Activated naive CD4-positive, alpha-beta T cell treated with anti-CD3 and anti-CD28 coated beads, Interleukin-2, amount 10 ng/mL, durations not matched to agents 7 days and 5 days (primary cell): Measurements from ENCODE around the gene ADIPOQ.
"Not testable (repeated sequence)": the region's sequence is repeated elsewhere in the genome, so short reads cannot be mapped to it uniquely, and the experiment has no call there.

Source experiments
- CTCF ChIA-PET: fragments of 350-600 bp; sonication (Branson Sonifier 250); formaldehyde crosslinking; loops from one replicate; lab custom pipeline; 2021; ENCODE audit warnings: antibody characterized with exemption; lab: Charles Lee
- DNase-seq: peaks from one replicate; pipeline ENCODE4 v3.0.0-alpha.2; 2020
- H3K27ac Mint-ChIP-seq: one replicate; pipeline ENCODE4 v1.8.0; 2021; ENCODE audit warnings: mild to moderate bottlenecking, moderate library complexity, mixed read lengths
- H3K27me3 Mint-ChIP-seq: one replicate; pipeline ENCODE4 v1.8.0; 2021; ENCODE audit warnings: mild to moderate bottlenecking, mixed read lengths
- H3K36me3 Mint-ChIP-seq: one replicate; pipeline ENCODE4 v1.8.0; 2021; ENCODE audit warnings: mixed read lengths
- H3K4me1 Mint-ChIP-seq: one replicate; pipeline ENCODE4 v1.8.0; 2021; ENCODE audit warnings: mixed read lengths
- H3K4me3 Mint-ChIP-seq: one replicate; pipeline ENCODE4 v1.8.0; 2021; ENCODE audit warnings: mild to moderate bottlenecking, moderate library complexity, mixed read lengths
- H3K9me3 Mint-ChIP-seq: one replicate; pipeline ENCODE4 v1.8.0; 2021; ENCODE audit warnings: mixed read lengths

Gene ADIPOQ

GRCh38 chr3:186887507-186887938, 45.0 kb downstream of the ADIPOQ start:
- DNase-seq, H3K36me3 Mint-ChIP-seq, H3K9me3 Mint-ChIP-seq, H3K27ac Mint-ChIP-seq, CTCF ChIA-PET, H3K4me3 Mint-ChIP-seq: not testable (repeated sequence)
- peaks cover 14% of the 10 kb centered on the region for H3K27me3 Mint-ChIP-seq
- H3K4me1 Mint-ChIP-seq = peaks cover 17% of the 10 kb centered on the region

- Mint-ChIP-seq H3K27ac (no peak overlapping the region), H3K4me3 (no peak overlapping the region), H3K27me3 (peaks cover 14% of the 10 kb centered on the region), H3K36me3 (no peaks in the 10 kb centered on the region), H3K4me1 (peaks cover 7% of the 10 kb centered on the region), H3K9me3 (peaks cover 2% of the 10 kb centered on the region)
- CTCF ChIA-PET = no interaction called here
- no peak for DNase-seq
These were observed 46.1 kb downstream of the ADIPOQ start for GRCh38 chr3:186888569-186888968.

GRCh38 chr3:186889698-186890097, 47.2 kb downstream of the ADIPOQ start:
- H3K9me3 Mint-ChIP-seq, DNase-seq, H3K4me3 Mint-ChIP-seq, CTCF ChIA-PET, H3K36me3 Mint-ChIP-seq, H3K27ac Mint-ChIP-seq, H3K4me1 Mint-ChIP-seq: not testable (repeated sequence)
- H3K27me3 Mint-ChIP-seq = peaks cover 14% of the 10 kb centered on the region

GRCh38 chr3:186890911-186891310, 48.4 kb downstream of the ADIPOQ start:
- CTCF ChIA-PET = interaction anchor here (1.1 kb wide), 1 partner anchor 41 kb away, joined by 3 read pairs; no protein-coding TSS in a partner anchor
- peaks cover 14% of the 10 kb centered on the region for H3K27me3 Mint-ChIP-seq

GRCh38 chr3:186893071-186893470, 50.6 kb downstream of the ADIPOQ start:
- H3K4me3 Mint-ChIP-seq, CTCF ChIA-PET, H3K9me3 Mint-ChIP-seq, H3K27ac Mint-ChIP-seq, H3K36me3 Mint-ChIP-seq, DNase-seq, H3K4me1 Mint-ChIP-seq: not testable (repeated sequence)
- H3K27me3 Mint-ChIP-seq = peaks cover 14% of the 10 kb centered on the region

More at GRCh38 chr3:186890911-186891310, 48.4 kb downstream of the ADIPOQ start:
- Mint-ChIP-seq H3K9me3 (no peaks in the 10 kb centered on the region), H3K4me1 (no peaks in the 10 kb centered on the region), H3K27ac (no peak overlapping the region), H3K4me3 (no peak overlapping the region), H3K36me3 (no peaks in the 10 kb centered on the region)
- no peak for DNase-seq

- Mint-ChIP-seq H3K4me1 (peaks cover 8% of the 10 kb centered on the region), H3K9me3 (peaks cover 9% of the 10 kb centered on the region), H3K36me3 (peaks cover 4% of the 10 kb centered on the region), H3K27ac (no peak overlapping the region), H3K4me3 (no peak overlapping the region), H3K27me3 (peaks cover 5% of the 10 kb centered on the region)
- CTCF ChIA-PET = no interaction called here
- DNase-seq = no peak
These were observed 52.9 kb downstream of the ADIPOQ start for GRCh38 chr3:186895406-186895805.

- H3K36me3 Mint-ChIP-seq = peaks cover 4% of the 10 kb centered on the region
- no peak overlapping the region for H3K27ac Mint-ChIP-seq
- H3K4me3 Mint-ChIP-seq = no peak overlapping the region
- CTCF ChIA-PET = no interaction called here
- DNase-seq = no peak
- peaks cover 9% of the 10 kb centered on the region for H3K9me3 Mint-ChIP-seq
- H3K4me1 Mint-ChIP-seq = peaks cover 14% of the 10 kb centered on the region
- H3K27me3 Mint-ChIP-seq = peaks cover 5% of the 10 kb centered on the region
These were observed 53.5 kb downstream of the ADIPOQ start for GRCh38 chr3:186896006-186896405.

GRCh38 chr3:186896875-186897274, 54.4 kb downstream of the ADIPOQ start:
- H3K27ac Mint-ChIP-seq = no peak overlapping the region
- CTCF ChIA-PET = no interaction called here
- peaks cover 19% of the 10 kb centered on the region for H3K4me1 Mint-ChIP-seq
- H3K27me3 Mint-ChIP-seq = peaks cover 3% of the 10 kb centered on the region
- DNase-seq = no peak
- H3K9me3 Mint-ChIP-seq = peaks cover 9% of the 10 kb centered on the region
- peaks cover 4% of the 10 kb centered on the region for H3K36me3 Mint-ChIP-seq
- H3K4me3 Mint-ChIP-seq = no peak overlapping the region

- no peak overlapping the region for H3K4me3 Mint-ChIP-seq
- CTCF ChIA-PET = no interaction called here
- peaks cover 28% of the 10 kb centered on the region for H3K4me1 Mint-ChIP-seq
- H3K36me3 Mint-ChIP-seq = peaks cover 40% of the 10 kb centered on the region
- H3K9me3 Mint-ChIP-seq = peaks cover 46% of the 10 kb centered on the region
- peak overlapping the region; percentile 90 for H3K27ac Mint-ChIP-seq
- H3K27me3 Mint-ChIP-seq = peaks cover 3% of the 10 kb centered on the region
- no peak for DNase-seq
These were observed 58.7 kb downstream of the ADIPOQ start for GRCh38 chr3:186901135-186901734.

- Mint-ChIP-seq H3K4me3 (no peak overlapping the region), H3K27ac (no peak overlapping the region), H3K27me3 (peaks cover 3% of the 10 kb centered on the region), H3K9me3 (peaks cover 55% of the 10 kb centered on the region), H3K4me1 (peaks cover 35% of the 10 kb centered on the region), H3K36me3 (peaks cover 49% of the 10 kb centered on the region)
- CTCF ChIA-PET = interaction anchor here (1.4 kb wide), 1 partner anchor 29 kb away, joined by 4 read pairs; no protein-coding TSS in a partner anchor
- DNase-seq = no peak
These were observed 59.6 kb downstream of the ADIPOQ start for GRCh38 chr3:186902154-186902553.

- CTCF ChIA-PET = interaction anchor here (1.4 kb wide), 1 partner anchor 28 kb away, joined by 4 read pairs; no protein-coding TSS in a partner anchor
- H3K4me3 Mint-ChIP-seq = no peak overlapping the region
These were observed 60.2 kb downstream of the ADIPOQ start for GRCh38 chr3:186902713-186903112.

GRCh38 chr3:186903676-186904075, 61.2 kb downstream of the ADIPOQ start:
- not testable (repeated sequence) for DNase-seq, H3K27ac Mint-ChIP-seq, H3K4me3 Mint-ChIP-seq, H3K27me3 Mint-ChIP-seq
- Mint-ChIP-seq H3K4me1 (peaks cover 49% of the 10 kb centered on the region), H3K9me3 (peaks cover 68% of the 10 kb centered on the region), H3K36me3 (peaks cover 64% of the 10 kb centered on the region)
- CTCF ChIA-PET = interaction anchor here (1.4 kb wide), 1 partner anchor 27 kb away, joined by 4 read pairs; no protein-coding TSS in a partner anchor

More at GRCh38 chr3:186902713-186903112, 60.2 kb downstream of the ADIPOQ start:
- no peak for DNase-seq
- Mint-ChIP-seq H3K27ac (no peak overlapping the region), H3K4me1 (peaks cover 40% of the 10 kb centered on the region), H3K9me3 (peaks cover 61% of the 10 kb centered on the region), H3K36me3 (peaks cover 55% of the 10 kb centered on the region), H3K27me3 (peaks cover 3% of the 10 kb centered on the region)

- DNase-seq, H3K27me3 Mint-ChIP-seq, H3K4me3 Mint-ChIP-seq: not testable (repeated sequence)
- H3K4me1 Mint-ChIP-seq = peaks cover 42% of the 10 kb centered on the region
- H3K36me3 Mint-ChIP-seq = peaks cover 78% of the 10 kb centered on the region
- peaks cover 67% of the 10 kb centered on the region for H3K9me3 Mint-ChIP-seq
- H3K27ac Mint-ChIP-seq = peak overlapping the region; percentile 6
- CTCF ChIA-PET = interaction anchor here (1.2 kb wide), 1 partner anchor 58 kb away, joined by 3 read pairs; no protein-coding TSS in a partner anchor
These were observed 64.6 kb downstream of the ADIPOQ start for GRCh38 chr3:186907075-186907474.
